ENCODE measurements around the gene PRRX1. TPM values are rescaled to one million over a fixed set of nuclear protein-coding genes. Genes with fewer than 3 reads are reported as not detected.

PRRX1 gene
- total RNA-seq, 1 donor from 2014 or later: 0.26 TPM

DNA sequence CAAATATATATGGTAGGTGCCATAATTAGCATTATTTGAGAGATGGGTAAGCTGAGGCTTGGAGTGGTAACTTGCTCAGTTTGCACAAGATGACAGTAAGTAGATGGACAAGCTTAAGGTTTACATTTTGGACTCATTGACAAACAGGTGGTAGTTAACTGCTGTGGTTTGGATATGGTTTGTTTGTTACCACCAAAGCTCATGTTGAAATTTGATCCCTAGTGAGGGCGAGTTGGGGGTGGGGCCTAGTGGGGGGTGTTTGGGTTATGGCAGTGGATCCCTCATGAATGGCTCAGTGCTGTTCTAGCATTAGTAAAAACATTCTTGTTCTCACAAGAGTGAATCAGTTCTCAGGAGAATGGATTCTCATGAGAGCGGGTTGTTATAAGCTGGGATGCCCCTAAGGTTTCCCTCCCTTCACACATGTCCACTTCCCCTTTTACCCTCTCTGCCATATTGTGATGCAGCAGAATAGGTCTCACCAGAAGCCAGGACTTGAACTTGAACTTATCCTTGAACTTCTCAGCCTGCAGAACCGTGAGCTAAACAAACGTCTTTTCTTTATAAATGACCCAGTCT, 6.6 kb upstream of the PRRX1 start:
- no peaks in the 10 kb centered on the region for H3K36me3 ChIP-seq (ENCODE audit: control insufficient read depth, insufficient read depth, low read length)
- no peak overlapping the region for H3K4me3 ChIP-seq (ENCODE audit: low read depth, low read length)
- TF ChIP-seq, protein P1, sequence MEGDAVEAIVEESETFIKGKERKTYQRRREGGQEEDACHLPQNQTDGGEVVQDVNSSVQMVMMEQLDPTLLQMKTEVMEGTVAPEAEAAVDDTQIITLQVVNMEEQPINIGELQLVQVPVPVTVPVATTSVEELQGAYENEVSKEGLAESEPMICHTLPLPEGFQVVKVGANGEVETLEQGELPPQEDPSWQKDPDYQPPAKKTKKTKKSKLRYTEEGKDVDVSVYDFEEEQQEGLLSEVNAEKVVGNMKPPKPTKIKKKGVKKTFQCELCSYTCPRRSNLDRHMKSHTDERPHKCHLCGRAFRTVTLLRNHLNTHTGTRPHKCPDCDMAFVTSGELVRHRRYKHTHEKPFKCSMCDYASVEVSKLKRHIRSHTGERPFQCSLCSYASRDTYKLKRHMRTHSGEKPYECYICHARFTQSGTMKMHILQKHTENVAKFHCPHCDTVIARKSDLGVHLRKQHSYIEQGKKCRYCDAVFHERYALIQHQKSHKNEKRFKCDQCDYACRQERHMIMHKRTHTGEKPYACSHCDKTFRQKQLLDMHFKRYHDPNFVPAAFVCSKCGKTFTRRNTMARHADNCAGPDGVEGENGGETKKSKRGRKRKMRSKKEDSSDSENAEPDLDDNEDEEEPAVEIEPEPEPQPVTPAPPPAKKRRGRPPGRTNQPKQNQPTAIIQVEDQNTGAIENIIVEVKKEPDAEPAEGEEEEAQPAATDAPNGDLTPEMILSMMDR (IDR thresholded peaks at IDR 0.05; ENCODE audit: insufficient read depth, low read length, severe bottlenecking): no peak
- DNase-seq (ENCODE audit: low read depth) (no peak), FAIRE-seq (no peak)
- H3K27me3 ChIP-seq (ENCODE audit: control insufficient read depth, insufficient read depth, low read length): peaks cover 23% of the 10 kb centered on the region

DNA sequence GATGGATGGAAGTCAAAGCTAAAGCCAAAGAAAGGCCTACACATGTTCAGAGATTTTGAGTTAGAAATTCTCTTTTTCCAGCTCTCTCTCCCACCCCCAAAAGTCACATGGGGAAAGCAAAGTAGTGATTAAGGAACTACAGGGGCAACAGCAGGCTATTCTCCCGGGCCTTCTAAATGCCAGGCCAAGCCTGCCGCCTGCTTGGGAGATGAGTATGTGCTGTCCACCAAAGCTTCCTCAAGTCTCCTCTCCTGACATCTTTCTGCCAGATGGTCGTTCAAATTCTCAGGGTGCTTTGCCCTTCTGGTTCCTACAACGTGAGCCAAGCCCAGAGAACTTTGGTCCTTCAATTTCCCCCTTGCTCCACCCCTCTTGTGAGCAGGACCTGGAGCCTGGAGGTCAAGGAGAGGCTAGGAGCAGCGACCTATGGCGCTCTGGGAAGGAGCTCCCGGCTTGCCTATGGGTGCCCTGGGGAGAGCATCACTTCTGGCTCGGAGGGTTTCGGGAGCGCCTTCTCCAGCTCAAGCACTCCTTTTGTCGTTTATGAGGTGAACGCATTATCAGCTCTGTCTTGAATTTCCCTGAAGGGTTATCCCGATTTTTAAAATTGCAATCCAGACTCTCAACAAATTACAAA, 4.4 kb upstream of the PRRX1 start:
- TF ChIP-seq, protein P1 (IDR thresholded peaks at IDR 0.05; ENCODE audit: insufficient read depth, low read length, severe bottlenecking): no peak
- no peak for DNase-seq (ENCODE audit: low read depth)
- Histone ChIP-seq H3K27me3 (ENCODE audit: control insufficient read depth, insufficient read depth, low read length) (peaks cover 34% of the 10 kb centered on the region), H3K4me3 (ENCODE audit: low read depth, low read length) (no peak overlapping the region), H3K36me3 (ENCODE audit: control insufficient read depth, insufficient read depth, low read length) (no peaks in the 10 kb centered on the region)
- FAIRE-seq: no peak

DNA sequence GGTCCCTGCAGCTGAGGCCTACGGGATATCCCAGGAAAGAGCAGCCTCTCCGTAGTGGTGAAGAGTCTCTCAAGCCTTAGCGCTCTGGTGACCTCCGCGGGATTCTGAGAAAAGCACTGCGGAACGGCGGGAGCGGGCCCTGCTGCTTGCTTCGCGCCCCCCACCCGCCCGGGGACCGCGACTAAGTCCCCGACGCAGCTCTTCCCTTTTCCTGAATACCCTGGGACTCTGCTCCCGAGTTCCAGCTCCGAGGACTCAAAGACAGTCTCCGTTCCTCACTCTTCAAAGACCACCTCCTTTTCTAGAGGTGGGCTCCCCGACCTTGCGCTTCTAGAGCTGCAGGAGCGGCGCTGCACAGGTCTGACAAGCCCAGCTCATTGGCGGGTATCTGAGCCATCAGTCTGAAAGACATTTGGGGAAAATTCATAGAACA, 3.6 kb upstream of the PRRX1 start:
- no peak for DNase-seq (ENCODE audit: low read depth)
- H3K4me3 ChIP-seq (ENCODE audit: low read depth, low read length): no peak overlapping the region
- FAIRE-seq: no peak
- H3K27me3 ChIP-seq (ENCODE audit: control insufficient read depth, insufficient read depth, low read length): peaks cover 42% of the 10 kb centered on the region
- TF ChIP-seq, protein P1 (IDR thresholded peaks at IDR 0.05; ENCODE audit: insufficient read depth, low read length, severe bottlenecking): no peak
- no peaks in the 10 kb centered on the region for H3K36me3 ChIP-seq (ENCODE audit: control insufficient read depth, insufficient read depth, low read length)

DNA sequence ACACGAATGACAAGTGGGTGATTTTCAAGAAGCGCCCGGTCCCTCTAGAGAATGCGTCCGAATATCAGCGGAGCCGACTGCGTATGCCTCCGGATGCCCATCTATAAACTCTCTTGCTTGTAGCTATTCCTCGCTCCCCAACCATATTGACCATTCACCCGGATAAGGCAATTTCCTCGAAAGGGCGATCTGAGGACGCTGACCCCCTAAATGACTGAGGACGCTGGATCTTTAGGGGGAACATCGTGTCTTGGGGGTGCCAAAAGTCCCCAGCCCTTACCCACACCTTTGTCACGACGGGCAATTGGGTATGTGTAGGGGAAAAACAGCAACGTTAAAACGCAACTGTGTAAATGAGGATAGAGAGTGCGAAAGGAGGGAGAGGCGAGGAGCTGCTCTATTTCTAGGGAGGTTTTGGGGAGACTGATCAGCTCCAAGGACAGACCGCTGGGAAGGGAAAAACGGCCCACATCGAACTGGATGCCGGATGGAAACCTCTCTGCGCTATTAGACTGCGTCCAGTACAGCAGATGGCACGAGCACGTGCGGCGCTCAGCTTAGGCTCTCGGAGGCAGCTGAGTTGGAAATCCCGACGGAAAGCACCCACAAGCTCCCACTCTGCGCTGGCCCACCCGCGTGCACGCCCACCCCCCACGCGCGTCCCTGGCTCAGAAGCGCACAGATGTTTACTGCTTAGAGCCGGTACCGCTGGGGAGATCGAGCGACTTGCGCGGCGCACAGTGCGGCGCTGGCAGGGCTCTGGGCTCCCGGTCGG, 2.9 kb upstream of the PRRX1 start:
- TF ChIP-seq, protein P1 (IDR thresholded peaks at IDR 0.05; ENCODE audit: insufficient read depth, low read length, severe bottlenecking): no peak
- Histone ChIP-seq H3K36me3 (ENCODE audit: control insufficient read depth, insufficient read depth, low read length) (no peaks in the 10 kb centered on the region), H3K4me3 (ENCODE audit: low read depth, low read length) (no peak overlapping the region), H3K27me3 (ENCODE audit: control insufficient read depth, insufficient read depth, low read length) (peaks cover 44% of the 10 kb centered on the region)
- FAIRE-seq (no peak), DNase-seq (ENCODE audit: low read depth) (no peak)

DNA sequence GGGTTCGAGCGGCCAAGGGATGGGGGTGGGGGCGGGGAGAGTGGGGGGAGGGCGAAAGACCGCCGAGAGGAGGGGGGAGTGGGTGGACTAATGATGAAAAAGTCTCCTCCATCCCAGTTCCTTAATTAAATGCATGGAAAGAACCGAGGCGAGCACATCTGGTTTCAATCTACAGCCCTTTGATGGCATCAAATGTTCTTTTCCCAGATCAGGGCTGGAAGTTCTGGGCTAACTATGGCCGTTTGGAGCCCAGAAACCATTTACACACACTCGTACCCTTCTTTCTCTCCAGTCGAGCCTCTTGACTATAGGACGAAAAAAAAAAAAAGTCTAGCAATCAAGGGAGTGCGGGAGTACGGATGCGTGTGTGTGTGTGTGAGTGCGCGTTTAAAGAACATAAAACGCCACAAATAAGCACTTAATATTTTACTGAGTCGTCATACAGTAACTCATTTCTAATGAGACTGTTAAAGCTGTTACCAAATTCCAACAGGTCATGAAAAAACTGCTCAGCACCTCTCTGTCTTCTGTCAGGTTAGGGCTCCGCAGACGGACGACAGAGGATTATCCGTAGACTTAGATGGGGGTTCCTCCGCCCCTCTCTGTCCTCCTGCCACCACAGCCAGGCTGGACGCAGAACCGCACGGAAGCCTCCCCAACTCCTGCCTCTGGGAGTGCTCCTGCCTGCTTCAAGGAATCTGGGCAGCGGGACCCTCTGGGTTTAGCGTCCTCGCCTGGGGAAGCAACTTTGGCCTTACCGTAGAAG, 2.1 kb upstream of the PRRX1 start:
- TF ChIP-seq, protein P1 (IDR thresholded peaks at IDR 0.05; ENCODE audit: insufficient read depth, low read length, severe bottlenecking): no peak
- Histone ChIP-seq H3K36me3 (ENCODE audit: control insufficient read depth, insufficient read depth, low read length) (no peaks in the 10 kb centered on the region), H3K27me3 (ENCODE audit: control insufficient read depth, insufficient read depth, low read length) (peaks cover 47% of the 10 kb centered on the region), H3K4me3 (ENCODE audit: low read depth, low read length) (no peak overlapping the region)
- FAIRE-seq (no peak), DNase-seq (ENCODE audit: low read depth) (no peak)

Data from bronchial epithelial cell (primary cell).